NT2/D1 (cell line): ENCODE results near the gene ARID4B.

Experiments used
- DNase-seq: peaks from one replicate; pipeline ENCODE4 v3.0.0-alpha.2; 2011; ENCODE audit warnings: low read depth, low spot score
- H3K27me3 ChIP-seq: 2 replicates; pipeline ENCODE4 v1.6.0; 2011; ENCODE audit warnings: mild to moderate bottlenecking; ENCODE audit not compliant: insufficient read length, insufficient read depth
- H3K36me3 ChIP-seq: 2 replicates; pipeline ENCODE4 v1.6.1; 2011; ENCODE audit warnings: mild to moderate bottlenecking, low read length, mixed read lengths; ENCODE audit not compliant: insufficient read depth, insufficient read length
- H3K4me1 ChIP-seq: 2 replicates; pipeline ENCODE4 v1.5.1; 2011; ENCODE audit not compliant: insufficient read depth, insufficient read length
- H3K4me3 ChIP-seq: 2 replicates; pipeline ENCODE4 v1.5.1; 2011; ENCODE audit warnings: low read depth; ENCODE audit not compliant: insufficient read length
- H3K9ac ChIP-seq: 2 replicates; pipeline ENCODE4 v1.6.0; 2011; ENCODE audit warnings: low read depth; ENCODE audit not compliant: insufficient read length
- H3K9me3 ChIP-seq: 2 replicates; pipeline ENCODE4 v1.5.1; 2011; ENCODE audit warnings: mild to moderate bottlenecking, low read length; ENCODE audit not compliant: insufficient read depth
- SUZ12 ChIP-seq: IDR thresholded peaks from 2 replicates; pipeline ENCODE4 v1.6.1; 2011; ENCODE audit not compliant: insufficient read length, insufficient read depth; ENCODE audit errors: extremely low read depth
- YY1 ChIP-seq: IDR thresholded peaks from 2 replicates; pipeline ENCODE4 v1.6.1; 2011; ENCODE audit not compliant: insufficient read length, insufficient read depth
- ZNF274 ChIP-seq: IDR thresholded peaks from 2 replicates; pipeline ENCODE4 v1.6.1; 2011; ENCODE audit warnings: mild to moderate bottlenecking, low read depth, low read length

The ARID4B gene

DNA sequence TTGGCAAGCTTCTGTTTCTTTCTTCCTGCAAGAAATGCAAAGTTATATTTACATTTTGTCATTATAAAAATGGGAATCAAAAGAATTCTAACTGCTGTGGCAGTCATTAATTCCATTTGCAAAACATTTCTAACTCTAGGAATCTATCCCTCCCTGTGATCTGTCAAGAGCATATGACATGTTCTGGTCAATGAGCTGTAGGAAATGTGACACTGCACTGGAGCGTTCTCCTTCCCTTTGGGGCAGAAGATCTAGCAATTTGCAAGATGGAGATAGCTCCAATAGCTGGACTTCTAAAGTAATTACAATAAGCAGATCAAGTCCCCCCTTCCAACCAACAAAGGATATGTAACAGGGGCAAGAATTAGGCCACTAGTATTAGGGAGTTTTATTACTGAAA, 205.6 kb downstream of the ARID4B start:
- no peaks in the 10 kb centered on the region for H3K9me3 ChIP-seq
- no peaks in the 10 kb centered on the region for H3K4me1 ChIP-seq
- DNase-seq = no peak
- H3K36me3 ChIP-seq = peaks cover 92% of the 10 kb centered on the region
- H3K4me3 ChIP-seq = no peak overlapping the region
- no peak for TF ChIP-seq YY1
- no peak for TF ChIP-seq ZNF274
- no peak for TF ChIP-seq SUZ12
- no peaks in the 10 kb centered on the region for H3K27me3 ChIP-seq
- no peak overlapping the region for H3K9ac ChIP-seq
